Panc1 (cell line): Measurements from ENCODE around the gene CBL. TPM values are rescaled to one million over a fixed set of nuclear protein-coding genes. Genes with fewer than 3 reads are reported as not detected.

Experiments
- ATAC-seq: fragments of 200-7000 bp; cut with Tn5 transposase; 2 replicates; pipeline ENCODE4 v1.9.1; 2020; ENCODE audit warnings: mild to moderate bottlenecking, moderate library complexity
- BruUV-seq: library from RNA; stranded (reverse); fragments of 400-500 nt; replicated peaks from 2 replicates; lab custom pipeline; 2021; lab: Mats Ljungman, UMichigan
- CTCF ChIA-PET: fragments of 300-600 bp; sonication (Branson Sonifier 250); formaldehyde crosslinking; loops from one replicate; lab custom pipeline; 2022; ENCODE audit warnings: antibody characterized with exemption; lab: Charles Lee
- POLR2A ChIA-PET: fragments of 300-600 bp; sonication (Branson Sonifier 250); formaldehyde crosslinking; loops from one replicate; lab custom pipeline; 2022; ENCODE audit warnings: antibody characterized with exemption; lab: Charles Lee
- DNase-seq: peaks from one replicate; pipeline ENCODE4 v3.0.0-alpha.2; 2010; ENCODE audit warnings: low read depth, low spot score
- H3K27ac ChIP-seq: 2 replicates; pipeline ENCODE4 v1.5.1; 2011; ENCODE audit warnings: mild to moderate bottlenecking, low read length, inconsistent platforms
- H3K27me3 ChIP-seq: fragments of 200-500 bp; sonication (Bioruptor generic); 2 replicates; pipeline ENCODE4 v1.6.0; 2014; ENCODE audit warnings: low read length, inconsistent platforms; ENCODE audit not compliant: control insufficient read depth, insufficient read depth
- H3K36me3 ChIP-seq: fragments of 200-500 bp; sonication (Bioruptor generic); 2 replicates; pipeline ENCODE4 v1.5.1; 2014; ENCODE audit warnings: inconsistent platforms, mild to moderate bottlenecking, low read length, moderate library complexity; ENCODE audit not compliant: control insufficient read depth, insufficient read depth
- H3K4me1 ChIP-seq: 2 replicates; pipeline ENCODE4 v1.5.1; 2011; ENCODE audit warnings: inconsistent platforms, mild to moderate bottlenecking, low read length, moderate library complexity; ENCODE audit not compliant: control insufficient read depth, insufficient read depth
- H3K4me3 ChIP-seq, 2 experiments: 2 replicates each; pipeline ENCODE4 v1.5.1; 2011 to 2012; ENCODE audit warnings: low read depth in 2 of 2, low read length in 2 of 2, mild to moderate bottlenecking in 2 of 2, inconsistent platforms in 1 of 2, moderate library complexity in 1 of 2
- H3K9me3 ChIP-seq: fragments of 200-500 bp; sonication (Bioruptor generic); 2 replicates; pipeline ENCODE4 v1.5.1; 2014; ENCODE audit warnings: low read depth, mild to moderate bottlenecking, inconsistent platforms, low read length, moderate library complexity; ENCODE audit not compliant: control insufficient read depth, insufficient read depth
- CTCF ChIP-seq: fragments of 450-650 bp; IDR thresholded peaks from 2 replicates; pipeline ENCODE4 v1.5.1; 2017; ENCODE audit warnings: mild to moderate bottlenecking
- POLR2AphosphoS5 ChIP-seq: IDR thresholded peaks from 2 replicates; pipeline ENCODE4 v1.6.1; 2012; ENCODE audit warnings: mild to moderate bottlenecking, low read depth, low read length, moderate library complexity
- REST ChIP-seq, 2 experiments: IDR thresholded peaks; 2 replicates each; pipeline ENCODE4 v1.6.1; 2011 to 2012; ENCODE audit warnings: low read depth in 2 of 2, control low read depth in 1 of 2, low read length in 1 of 2, mild to moderate bottlenecking in 1 of 2, moderate library complexity in 1 of 2; ENCODE audit not compliant: insufficient read depth in 1 of 2
- SIN3A ChIP-seq: IDR thresholded peaks from 2 replicates; pipeline ENCODE4 v1.6.1; 2012; ENCODE audit warnings: low read depth, mild to moderate bottlenecking, low read length, moderate library complexity, borderline replicate concordance; ENCODE audit not compliant: insufficient read depth
- TCF7L2 ChIP-seq: IDR thresholded peaks from 2 replicates; pipeline ENCODE4 v1.6.1; 2011; ENCODE audit warnings: mild to moderate bottlenecking, low read depth, low read length, inconsistent platforms
- in situ Hi-C: cut with HindIII; loops from 2 replicates; pipeline ENCODE4 v1.10.0; 2016; ENCODE audit warnings: low sequenced_read_pairs, low pct_unique_long_range_greater_than_20kb
- intact Hi-C: fragments of 100-400 bp; cut with micrococcal nuclease; formaldehyde crosslinking; loops from one replicate; pipeline ENCODE4 v1.10.0; 2022; ENCODE audit not compliant: unreplicated experiment
- total RNA-seq: library from RNA; stranded (reverse); gene quantifications from one replicate; pipeline ENCODE4 v1.2.1, GENCODE V29; 2021; ENCODE audit not compliant: unreplicated experiment

Gene CBL
- total RNA-seq, 1 experiment from 2014 or later, result 69.9 TPM

GRCh38 chr11:119299416-119299815 is 93.3 kb downstream of the CBL start:
- BruUV-seq, result no TSS peak
- intact Hi-C loops (no loop called here), in situ Hi-C loops (no loop called here)
- ATAC-seq (no peak), DNase-seq (no peak)
- TF ChIP-seq SIN3A (no peak), POLR2AphosphoS5 (no peak), TCF7L2 (no peak), CTCF (no peak), REST (IDR thresholded peaks at IDR 0.05; ENCODE audit: insufficient read depth in 1 of 2, low read depth in 2 of 2, low read length in 1 of 2) (no peak)
- peaks cover 33% of the 10 kb centered on the region for H3K36me3 ChIP-seq
- H3K9me3 ChIP-seq, result no peaks in the 10 kb centered on the region
- no peak overlapping the region for H3K27ac ChIP-seq
- no peaks in the 10 kb centered on the region for H3K27me3 ChIP-seq
- ChIA-PET POLR2A (interaction anchor here (0.6 kb wide), 1 partner anchor 163 kb away, joined by 10 read pairs; no protein-coding TSS in a partner anchor), CTCF (no interaction called here)
- no peak overlapping the region for H3K4me3 ChIP-seq
- H3K4me1 ChIP-seq, result no peaks in the 10 kb centered on the region

GRCh38 chr11:119300198-119300964 is 94.2 kb downstream of the CBL start:
- in situ Hi-C loops (no loop called here), intact Hi-C loops (no loop called here)
- CTCF ChIA-PET, result no interaction called here
- no TSS peak for BruUV-seq
- Histone ChIP-seq H3K4me3 (no peak overlapping the region), H3K9me3 (no peaks in the 10 kb centered on the region), H3K27me3 (no peaks in the 10 kb centered on the region), H3K27ac (no peak overlapping the region), H3K36me3 (peaks cover 33% of the 10 kb centered on the region), H3K4me1 (no peaks in the 10 kb centered on the region)
- TF ChIP-seq REST (IDR thresholded peaks at IDR 0.05; ENCODE audit: insufficient read depth in 1 of 2, low read depth in 2 of 2, low read length in 1 of 2), result no peak
- TF ChIP-seq SIN3A, result no peak
- no peak for TF ChIP-seq POLR2AphosphoS5
- TF ChIP-seq CTCF, result no peak
- no peak for TF ChIP-seq TCF7L2
- POLR2A ChIA-PET, result no interaction called here
- DNase-seq (no peak), ATAC-seq (no peak)
